Adipose tissue (tissue), 3 donors: Measurements from ENCODE around the gene NPPA. TPM values are rescaled to one million over a fixed set of nuclear protein-coding genes. Genes with fewer than 3 reads are reported as not detected.
"Not testable (repeated sequence)": the region's sequence is repeated elsewhere in the genome, so short reads cannot be mapped to it uniquely, and the experiment has no call there.

Experiments used
- H3K27ac ChIP-seq: one replicate; pipeline ENCODE4 v1.5.1; 2013; ENCODE audit warnings: low read depth, low read length
- WGBS, 3 donors: extraction: QIAGEN DNeasy Blood & Tissue Kit; methylation state at CpG; one replicate each; pipeline ENCODE4 v1.1.7; 2013; 5-methylcytosine and 5-hydroxymethylcytosine counted together
- polyA plus RNA-seq, 3 donors: library from polyadenylated mRNA; stranded (reverse); fragments of 200-250 nt; gene quantifications; one replicate each; pipeline ENCODE4 v1.2.3, GENCODE V29; 2013
- donor health status: healthy with polysubstance abuse.
- donor health status: Bipolar disorder and iron deficiency.
- donor health status: healthy.

The NPPA gene
- polyA plus RNA-seq, 3 donors: 0.42 to 40.6 (median 0.49) TPM

DNA sequence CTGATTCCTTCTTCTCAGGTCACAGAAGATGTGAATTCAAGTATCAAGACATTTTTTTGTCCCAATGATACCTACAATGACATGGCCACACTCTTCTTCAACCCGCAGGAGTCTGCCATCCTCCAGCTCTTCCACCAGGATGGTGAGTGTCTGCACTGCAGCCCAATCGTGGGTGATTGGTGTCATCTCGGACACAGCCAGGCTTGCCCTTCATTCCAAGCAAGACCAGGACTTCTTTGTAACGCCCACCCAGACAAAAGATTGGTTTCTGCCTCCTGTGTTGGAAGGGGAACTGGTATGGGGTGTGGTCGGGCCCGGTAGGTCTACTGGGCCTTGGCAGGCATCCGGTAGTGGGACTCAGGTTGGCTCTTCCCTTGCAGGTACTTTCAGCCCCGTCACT lies 14.1 kb downstream of the NPPA start:
- no peak overlapping the region for H3K27ac ChIP-seq
- WGBS, 3 donors: 92 to 94% (median 93%) methylated on average over 8 of the region's 8 CpGs

GRCh38 chr1:11831945-11832725 lies 15.4 kb downstream of the NPPA start:
- H3K27ac ChIP-seq: no peak overlapping the region
- 48 to 87% (median 78%) methylated on average over 9 of the region's 9 CpGs for WGBS, 3 donors

DNA sequence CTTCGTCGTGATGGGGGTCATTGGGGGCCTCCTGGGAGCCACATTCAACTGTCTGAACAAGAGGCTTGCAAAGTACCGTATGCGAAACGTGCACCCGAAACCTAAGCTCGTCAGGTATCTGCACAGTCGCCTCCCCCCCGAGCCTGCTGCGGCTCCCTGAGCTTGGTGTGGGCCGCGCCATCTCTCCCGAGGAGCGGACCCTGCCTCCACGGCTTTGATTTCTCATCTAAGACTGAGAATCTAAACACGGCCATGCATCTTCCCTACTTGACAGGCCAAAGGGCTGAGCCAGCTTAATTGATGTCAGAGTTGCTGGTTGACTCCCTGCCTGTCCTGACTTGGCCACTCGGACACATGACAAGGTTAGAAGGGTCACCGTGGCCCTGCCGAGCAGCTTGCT lies 19.1 kb downstream of the NPPA start:
- no peak overlapping the region for H3K27ac ChIP-seq
- WGBS, 3 donors: 89 to 91% (median 91%) methylated on average over 19 of the region's 19 CpGs

GRCh38 chr1:11826946-11827345 lies 20.6 kb downstream of the NPPA start:
- 94 to 98% (median 95%) methylated on average over 9 of the region's 9 CpGs for WGBS, 3 donors
- no peak overlapping the region for H3K27ac ChIP-seq

DNA sequence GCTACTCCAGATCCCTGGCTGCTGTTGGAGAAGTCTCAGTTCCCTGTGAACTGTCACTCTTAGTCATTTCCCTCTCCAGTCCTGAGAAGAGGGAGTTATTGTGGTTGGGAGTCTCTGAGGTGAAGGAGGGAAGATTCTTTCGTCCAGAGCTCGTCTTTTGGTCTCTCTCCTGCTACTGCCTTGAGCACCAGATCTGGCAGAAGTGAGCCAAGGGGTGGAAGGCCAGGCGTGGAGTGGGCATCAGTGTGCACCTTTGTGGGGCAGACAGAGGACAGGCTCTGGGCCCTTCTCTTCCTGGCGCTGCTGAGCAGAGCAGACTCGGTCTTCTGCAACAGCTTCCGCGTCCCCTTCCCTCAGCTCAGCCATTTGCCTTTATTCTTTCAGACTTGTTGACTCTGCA lies 22.5 kb downstream of the NPPA start:
- no peak overlapping the region for H3K27ac ChIP-seq
- WGBS, 3 donors: 87 to 91% (median 91%) methylated on average over 6 to 7 of the region's 7 CpGs

DNA sequence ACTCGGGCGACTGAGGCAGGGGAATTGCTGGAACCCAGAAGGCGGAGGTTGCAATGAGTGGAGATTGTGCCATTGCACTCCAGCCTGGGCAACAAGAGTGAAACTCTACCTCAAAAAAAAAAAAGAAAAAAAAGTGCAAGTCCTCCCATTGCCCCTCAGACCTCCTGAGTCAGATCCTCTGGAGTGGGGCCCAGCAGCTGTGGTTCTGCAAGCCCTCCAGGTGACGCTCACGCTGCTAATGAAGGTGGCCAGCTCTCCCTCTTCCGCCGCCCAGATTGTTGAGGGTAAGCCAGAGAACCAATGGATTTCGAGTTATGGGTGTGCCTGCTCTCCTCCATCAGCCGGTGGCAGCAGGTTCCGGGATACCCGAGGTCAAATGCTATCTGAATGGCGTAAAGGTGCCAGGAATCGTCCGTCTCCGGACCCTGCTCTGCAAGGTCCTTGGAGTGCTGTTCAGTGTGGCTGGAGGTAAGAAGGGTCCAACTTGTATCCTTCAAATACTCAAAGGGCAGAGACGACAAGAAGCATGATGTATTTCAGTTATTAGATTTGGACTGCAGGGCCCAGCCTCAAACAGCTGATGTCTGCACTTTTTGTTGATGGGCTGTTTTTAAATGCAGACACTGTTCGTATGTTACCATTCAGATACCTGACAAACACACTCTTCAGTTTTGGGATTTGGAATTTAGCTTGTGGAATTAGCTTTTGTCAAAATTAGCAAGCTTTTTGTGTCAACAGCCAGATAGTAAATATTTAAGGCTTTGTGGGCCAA lies 24.0 kb downstream of the NPPA start:
- H3K27ac ChIP-seq: no peak overlapping the region
- WGBS, 3 donors: 83 to 92% (median 91%) methylated on average over 17 of the region's 17 CpGs

DNA sequence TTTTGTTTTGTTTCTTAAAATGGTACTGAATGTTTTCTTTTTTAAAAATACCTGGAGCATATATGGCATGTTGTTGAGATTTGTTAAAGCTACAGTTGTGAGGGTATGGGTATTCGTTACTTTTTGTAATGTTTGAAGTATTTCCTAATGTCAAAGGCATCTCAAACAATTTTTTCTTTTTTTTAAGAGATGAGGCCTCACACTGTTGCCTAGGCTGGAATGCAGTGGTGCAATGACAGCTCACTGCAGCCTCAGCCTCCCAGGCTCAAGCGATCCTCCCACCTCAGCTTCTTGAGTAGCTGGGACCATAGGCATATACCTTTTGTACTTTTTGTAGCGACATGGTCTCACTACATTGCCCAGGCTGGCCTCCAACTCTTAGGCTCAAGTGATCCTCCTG lies 25.5 kb downstream of the NPPA start:
- 86 to 89% (median 88%) methylated on average over 3 of the region's 3 CpGs for WGBS, 3 donors
- H3K27ac ChIP-seq: no peak overlapping the region

DNA sequence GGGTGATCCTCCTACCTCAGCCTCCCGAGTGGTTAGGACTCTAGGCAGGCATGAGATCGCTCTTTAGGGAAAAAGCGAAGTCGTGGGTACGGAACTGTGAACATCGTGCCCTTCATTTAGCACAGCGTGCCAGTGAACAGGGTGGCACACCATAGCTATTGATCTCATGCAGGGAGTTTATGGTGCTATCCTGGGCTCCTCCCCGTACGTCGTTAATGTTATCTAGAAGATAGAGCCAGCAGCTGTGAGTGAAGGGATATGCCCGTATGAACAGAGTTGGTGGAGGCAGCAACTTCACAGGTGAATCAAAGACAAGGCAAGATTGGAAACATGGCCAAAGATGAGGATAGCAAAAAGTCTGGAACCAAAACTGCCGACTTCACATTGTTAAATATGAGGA lies 30.4 kb downstream of the NPPA start:
- WGBS, 3 donors: 92 to 95% (median 94%) methylated on average over 12 of the region's 12 CpGs
- H3K27ac ChIP-seq: no peak overlapping the region

GRCh38 chr1:11813021-11813420 lies 34.6 kb downstream of the NPPA start:
- WGBS, 3 donors: 71 to 80% (median 74%) methylated on average over 5 of the region's 5 CpGs
- no peak overlapping the region for H3K27ac ChIP-seq

DNA sequence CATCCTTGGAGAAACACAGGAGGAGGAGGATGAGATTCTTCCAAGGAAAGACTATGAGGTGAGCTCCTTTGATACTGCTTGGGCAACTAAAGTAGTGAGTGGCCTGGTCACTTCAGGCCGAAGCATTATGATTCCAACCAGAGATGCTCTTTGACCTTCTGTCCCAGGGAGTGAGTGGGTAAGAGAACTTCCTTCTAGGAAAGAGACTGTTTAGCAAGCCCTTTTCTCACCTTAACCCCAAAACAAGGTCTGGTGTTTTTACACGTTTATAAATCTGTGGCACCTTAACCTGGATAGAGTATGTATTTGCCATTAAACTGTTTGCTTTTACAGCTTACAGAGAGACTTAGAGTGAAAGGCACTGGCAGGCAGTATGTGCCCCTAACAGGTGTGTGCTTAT lies 40.5 kb downstream of the NPPA start:
- H3K27ac ChIP-seq: no peak overlapping the region
- 34 to 52% (median 46%) methylated on average over 2 of the region's 2 CpGs for WGBS, 3 donors

DNA sequence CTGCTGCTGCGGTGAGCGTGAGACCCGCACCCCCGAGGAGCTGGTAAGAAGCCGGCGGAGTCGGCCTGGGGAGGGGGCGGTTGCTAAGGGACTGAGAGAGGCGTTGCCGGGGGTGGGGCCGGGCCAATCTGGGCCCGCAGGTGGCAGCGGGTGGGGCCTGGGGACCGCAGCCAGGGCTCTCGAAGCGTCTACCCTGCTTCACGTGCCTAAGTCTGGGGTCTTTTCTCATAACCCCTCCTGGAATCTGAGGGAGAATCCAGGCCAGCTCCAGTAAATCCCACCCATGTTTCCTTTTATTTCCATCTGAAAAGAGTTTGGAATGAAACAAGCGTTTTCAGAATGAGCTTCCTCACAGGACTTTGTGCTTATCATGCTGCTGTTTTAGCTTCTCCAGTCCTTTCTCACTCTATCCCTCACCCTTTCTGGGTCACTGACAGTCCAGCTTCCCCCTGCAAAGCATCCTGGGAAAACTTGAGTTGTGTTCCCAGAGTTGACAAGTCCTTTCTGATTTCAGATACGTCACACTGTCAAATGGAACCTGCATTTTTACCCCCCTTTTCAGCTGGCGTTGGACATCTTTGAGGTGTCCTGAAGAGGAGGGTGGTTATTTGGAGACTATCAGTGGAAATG lies 41.2 kb downstream of the NPPA start:
- WGBS, 3 donors: 1% methylated on average over 20 of the region's 20 CpGs
- no peak overlapping the region for H3K27ac ChIP-seq

- peak within 1 kb of the TSS; percentile 92 for H3K27ac ChIP-seq
- WGBS, 3 donors: 1% methylated on average over 67 to 72 of the region's 72 CpGs
Observed at GRCh38 chr1:11805422-11806306, 41.9 kb downstream of the NPPA start, which contains the start of the genes CLCN6 and MTHFR. CLCN6 (plus strand) TSS chr1:11806191; CDS start chr1:11806263, 72 bp downstream. MTHFR (minus strand) TSS chr1:11805964; CDS start chr1:11803116, 2,848 bp downstream.

DNA sequence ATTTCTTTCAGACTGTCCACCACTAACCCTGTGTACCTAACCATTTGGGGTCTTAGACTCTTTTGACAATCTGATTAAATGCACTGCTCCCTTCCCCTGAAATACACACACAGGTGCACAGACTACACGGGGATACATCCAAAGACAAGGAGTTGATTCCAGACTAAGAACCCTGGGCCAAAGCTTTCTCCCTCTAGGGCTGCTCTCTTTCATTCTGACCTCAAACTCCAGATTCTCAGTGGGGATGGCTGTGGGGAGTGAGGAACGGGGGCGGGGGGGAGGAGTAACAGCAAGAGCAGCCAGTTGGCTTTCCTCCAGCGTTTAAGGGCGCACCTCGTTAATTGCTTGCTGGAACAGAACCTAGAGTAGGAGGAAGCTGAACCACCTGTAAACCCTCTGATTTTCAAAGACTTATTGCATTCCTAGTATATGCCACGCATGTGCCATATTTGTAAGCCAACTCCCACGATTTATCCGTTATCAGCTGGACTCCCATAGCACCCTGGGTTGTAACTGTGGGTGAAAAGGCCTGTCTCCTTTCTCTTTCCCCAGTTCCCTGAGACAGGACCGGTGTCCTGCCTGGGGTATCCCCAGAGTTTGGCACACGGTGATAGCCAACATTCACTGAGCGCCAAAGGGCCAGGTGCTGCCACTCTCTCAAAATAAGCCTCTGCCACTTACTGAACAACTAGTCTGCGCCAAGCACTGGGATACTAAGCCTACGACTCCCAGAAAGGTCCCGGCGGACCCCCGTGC lies 42.7 kb downstream of the NPPA start:
- H3K27ac ChIP-seq: peak overlapping the region; percentile 92
- WGBS, 3 donors: 1 to 4% (median 4%) methylated on average over 17 of the region's 17 CpGs

DNA sequence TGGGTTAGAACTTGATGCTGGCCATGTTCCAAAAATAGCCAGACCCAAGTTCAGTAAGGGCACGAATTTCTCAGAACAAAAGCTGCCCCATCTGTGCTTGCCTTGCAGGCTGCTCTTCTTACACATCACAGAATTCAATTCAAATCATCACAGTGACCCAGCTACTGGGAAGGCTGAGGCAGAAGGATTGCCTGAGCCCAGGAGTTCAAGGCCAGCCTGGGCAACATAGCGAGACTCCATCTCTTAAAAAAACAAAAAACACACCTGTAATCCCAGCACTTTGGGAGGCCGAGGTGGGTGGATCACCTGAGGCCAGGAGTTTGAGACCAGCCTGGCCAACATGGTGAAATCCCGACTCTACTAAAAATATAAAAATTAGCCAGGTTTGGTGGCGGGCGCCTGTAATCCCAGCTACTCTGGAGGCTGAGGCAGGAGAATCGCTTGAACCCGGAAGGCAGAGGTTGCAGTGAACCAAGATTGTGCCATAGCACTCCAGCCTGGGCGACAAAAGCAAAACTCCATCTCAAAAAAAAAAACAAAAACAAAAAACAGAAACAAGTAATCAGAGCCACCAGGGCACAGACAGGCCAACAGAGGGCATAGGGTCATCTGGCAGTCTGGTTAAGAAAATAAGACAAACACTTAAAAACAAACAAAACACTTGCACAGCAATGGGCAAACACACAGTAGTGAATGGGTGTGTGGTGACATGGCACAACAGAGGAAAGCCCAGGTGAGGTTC lies 43.5 kb downstream of the NPPA start:
- WGBS, 3 donors: 63 to 72% (median 63%) methylated on average over 9 of the region's 9 CpGs
- not testable (repeated sequence) for H3K27ac ChIP-seq

DNA sequence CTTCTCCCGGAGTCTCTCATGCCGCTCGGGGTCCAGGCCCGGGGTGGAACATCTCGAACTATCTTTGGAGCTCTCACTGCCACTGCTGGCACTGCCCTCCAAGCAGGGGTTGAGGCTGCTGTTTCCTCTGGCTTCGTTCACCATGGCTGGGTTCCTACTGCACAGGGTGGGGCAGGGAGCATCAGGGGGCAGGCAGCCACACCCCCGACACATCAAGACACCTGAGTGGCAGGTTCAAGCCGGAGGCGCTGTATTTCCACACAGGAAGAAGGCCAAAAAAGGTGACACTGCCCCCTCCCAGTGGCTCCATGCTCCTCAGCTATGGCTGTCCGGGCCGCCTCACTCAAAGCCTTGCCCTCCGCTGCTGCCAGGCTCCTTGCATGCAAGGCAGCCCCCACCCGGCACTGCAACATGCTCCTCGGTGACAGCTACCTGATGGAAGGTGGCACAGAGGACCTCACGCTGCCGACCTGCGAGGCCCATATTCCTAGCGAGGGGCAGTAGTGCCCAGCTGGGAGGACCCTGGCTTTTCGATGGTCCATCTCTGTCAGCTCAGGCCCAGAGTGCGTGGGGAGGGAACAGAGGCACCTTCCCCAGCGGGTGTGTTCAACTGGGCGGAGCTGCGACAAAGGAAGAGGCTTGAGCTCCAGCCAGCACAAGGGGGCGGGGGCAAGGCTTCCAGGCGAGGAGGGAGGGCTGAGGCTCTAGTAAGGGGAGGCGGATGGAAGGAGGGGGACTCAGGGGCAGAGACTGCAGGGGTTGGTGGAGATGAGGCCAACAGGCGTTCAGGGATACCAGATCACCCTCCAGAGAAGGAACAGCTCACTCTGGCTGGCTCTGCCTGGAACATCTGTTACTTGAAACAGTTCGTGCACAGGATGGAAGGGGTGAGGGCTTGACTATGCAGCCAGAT lies 44.4 kb downstream of the NPPA start:
- WGBS, 3 donors: 4 to 19% (median 6%) methylated on average over 28 of the region's 28 CpGs

GRCh38 chr1:11802616-11802972 lies 45.0 kb downstream of the NPPA start:
- H3K27ac ChIP-seq: peak overlapping the region; percentile 36
- 12 to 27% (median 13%) methylated on average over 6 of the region's 6 CpGs for WGBS, 3 donors

More for the DNA sequence above, 44.4 kb downstream of the NPPA start:
- H3K27ac ChIP-seq: peak overlapping the region; percentile 36
